HepG2 (cell line): ENCODE results near the gene ZNF48. TPM values are rescaled to one million over a fixed set of nuclear protein-coding genes. Genes with fewer than 3 reads are reported as not detected.

ENCODE experiments used
- ATF7-NPFF ChIP-seq: sonication (generic); formaldehyde crosslinking; IDR thresholded peaks from 2 replicates; pipeline ENCODE4 v1.8.1; 2023; ENCODE audit warnings: mild to moderate bottlenecking, low read depth, missing genetic modification reagents, moderate library complexity
- CREB1 ChIP-seq, 2 experiments: fragments of 450-650 bp in 1 of 2; IDR thresholded peaks; 2 replicates each; pipeline ENCODE4 v1.6.1; 2016 to 2017; ENCODE audit warnings: control low read depth in 1 of 2, mild to moderate bottlenecking in 1 of 2, missing compliant biosample characterization in 1 of 2, missing genetic modification characterization in 1 of 2
- FOXA1 ChIP-seq, 2 experiments: fragments of 450-650 bp in 1 of 2; sonication (generic) in 1 of 2; formaldehyde crosslinking in 1 of 2; IDR thresholded peaks; 2 replicates each; pipeline versions ENCODE4 v1.4.0 to v1.6.1; 2016 to 2020; ENCODE audit warnings: missing genetic modification reagents in 1 of 2
- HOMEZ ChIP-seq: IDR thresholded peaks from 2 replicates; pipeline ENCODE4 v1.6.1; 2016; ENCODE audit warnings: low read depth
- SAFB2 ChIP-seq: sonication (generic); formaldehyde crosslinking; IDR thresholded peaks from 2 replicates; pipeline ENCODE4 v1.5.1; 2020; ENCODE audit warnings: missing genetic modification reagents, low read depth, mild to moderate bottlenecking, borderline replicate concordance
- XBP1 ChIP-seq: sonication (generic); formaldehyde crosslinking; IDR thresholded peaks from 2 replicates; pipeline ENCODE4 v1.5.0; 2020; ENCODE audit warnings: missing genetic modification reagents
- ZNF224 ChIP-seq: sonication (generic); formaldehyde crosslinking; IDR thresholded peaks from 2 replicates; pipeline ENCODE4 v1.5.0; 2020; ENCODE audit warnings: mild to moderate bottlenecking, missing genetic modification reagents
- ZNF225 ChIP-seq: sonication (generic); formaldehyde crosslinking; IDR thresholded peaks from 2 replicates; pipeline ENCODE4 v1.4.0; 2020; ENCODE audit warnings: mild to moderate bottlenecking, missing genetic modification reagents
- ZNF235 ChIP-seq: sonication (generic); formaldehyde crosslinking; IDR thresholded peaks from 2 replicates; pipeline ENCODE4 v1.8.1; 2023; ENCODE audit warnings: mild to moderate bottlenecking, missing genetic modification reagents, borderline replicate concordance
- ZNF564 ChIP-seq: sonication (generic); formaldehyde crosslinking; IDR thresholded peaks from 2 replicates; pipeline ENCODE4 v1.8.1; 2023; ENCODE audit warnings: mild to moderate bottlenecking, missing genetic modification reagents
- ZNF598 ChIP-seq: sonication (generic); formaldehyde crosslinking; IDR thresholded peaks from 2 replicates; pipeline ENCODE4 v1.5.1; 2020; ENCODE audit warnings: mild to moderate bottlenecking, missing genetic modification reagents, borderline replicate concordance
- ZNF746 ChIP-seq: sonication (generic); formaldehyde crosslinking; IDR thresholded peaks from 2 replicates; pipeline ENCODE4 v1.8.0; 2022; ENCODE audit warnings: mild to moderate bottlenecking, missing genetic modification reagents
- ZNF749 ChIP-seq: sonication (generic); formaldehyde crosslinking; IDR thresholded peaks from 2 replicates; pipeline ENCODE4 v1.8.0; 2022; ENCODE audit warnings: mild to moderate bottlenecking, missing genetic modification reagents, moderate library complexity, borderline replicate concordance
- polyA plus RNA-seq, 8 experiments: library from polyadenylated mRNA; depleted of rRNA in 3 of 8; stranded (reverse) in 7 of 8; unstranded in 1 of 8; fragments of >200 nt; fragmentation: Illumina TruSeq in 4 of 8; extraction: Trizol in 4 of 8; gene quantifications; 2 replicates each; pipeline versions ENCODE4 v1.2.1 to v1.2.3, GENCODE V29; 2011 to 2016; ENCODE audit warnings: low read depth in 4 of 8, missing spikeins in 1 of 8, mixed read lengths in 1 of 8; ENCODE audit not compliant: insufficient read depth in 1 of 8
- total RNA-seq, 5 experiments: library from RNA; depleted of rRNA; stranded (reverse); fragments of >200 nt; fragmentation: Illumina TruSeq; extraction: Trizol; gene quantifications; 2 replicates each; pipeline ENCODE4 v1.2.3, GENCODE V29; 2016; ENCODE audit warnings: low read depth in 1 of 5
- TF ChIP-seq, protein P1 (sequence below): IDR thresholded peaks from 2 replicates; pipeline ENCODE4 v1.6.1; 2016; ENCODE audit warnings: mild to moderate bottlenecking, missing biosample characterization, missing genetic modification reagents
- TF ChIP-seq, protein P2 (sequence below): sonication (generic); formaldehyde crosslinking; IDR thresholded peaks from 2 replicates; pipeline ENCODE4 v1.5.0; 2020; ENCODE audit warnings: mild to moderate bottlenecking, missing genetic modification reagents, borderline replicate concordance
- TF ChIP-seq, protein P3 (sequence below): sonication (generic); formaldehyde crosslinking; IDR thresholded peaks from 2 replicates; pipeline ENCODE4 v1.4.0; 2020; ENCODE audit warnings: mild to moderate bottlenecking, missing genetic modification reagents
- TF ChIP-seq, protein P4 (sequence below): sonication (generic); formaldehyde crosslinking; IDR thresholded peaks from 2 replicates; pipeline ENCODE4 v1.8.0; 2022; ENCODE audit warnings: missing genetic modification reagents, mild to moderate bottlenecking, borderline replicate concordance

The ZNF48 gene
- total and polyA plus RNA-seq, 2 of the 13 experiments (the other 11 are each of a cell fraction or from before 2014, with no cell fraction given), result 9.9 to 12.3 TPM

DNA sequence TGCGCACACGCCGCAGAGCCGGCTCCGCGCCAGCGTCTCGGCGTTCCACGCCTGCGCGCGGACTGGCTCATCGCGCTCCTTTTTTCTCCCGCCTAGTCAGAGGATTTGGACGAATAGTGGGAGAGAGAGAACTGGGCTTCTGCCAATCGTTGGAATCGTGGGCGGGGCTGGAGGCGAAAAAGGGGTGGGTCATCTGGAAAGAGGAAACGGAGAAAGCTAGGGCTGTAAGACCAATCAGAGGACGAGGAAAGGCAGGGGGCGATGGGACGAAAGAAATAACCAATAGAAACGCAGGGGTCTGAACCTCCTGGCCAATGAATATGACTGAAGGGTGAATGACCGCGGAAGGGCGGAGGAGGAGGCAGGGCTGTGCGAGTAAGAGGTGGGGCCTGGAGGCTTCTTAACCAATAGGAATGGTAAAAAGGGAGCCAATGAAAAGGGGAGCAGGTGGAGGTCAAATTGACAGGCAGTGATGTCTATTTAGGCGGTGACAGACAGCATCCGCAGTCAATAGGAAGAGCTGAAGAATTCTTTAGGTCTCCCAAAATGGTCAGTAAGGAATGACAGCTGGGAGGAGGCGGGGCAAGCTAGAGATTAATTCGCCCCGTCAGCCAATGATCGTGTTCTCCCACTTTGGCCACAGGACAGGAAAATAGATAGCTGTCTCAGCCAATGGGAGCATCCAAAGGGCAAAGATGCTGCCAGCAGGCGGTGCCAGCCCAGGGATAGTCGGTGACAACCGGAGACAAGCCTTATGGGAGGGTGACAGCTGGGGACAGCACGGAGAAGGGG is 24.6 kb upstream of the ZNF48 start, which contains the start of gene TBC1D10B (continued):
- no peak for TF ChIP-seq SAFB2 (CRISPR knock-in tag)
- no peak for TF ChIP-seq HOMEZ
- TF ChIP-seq, protein P1, sequence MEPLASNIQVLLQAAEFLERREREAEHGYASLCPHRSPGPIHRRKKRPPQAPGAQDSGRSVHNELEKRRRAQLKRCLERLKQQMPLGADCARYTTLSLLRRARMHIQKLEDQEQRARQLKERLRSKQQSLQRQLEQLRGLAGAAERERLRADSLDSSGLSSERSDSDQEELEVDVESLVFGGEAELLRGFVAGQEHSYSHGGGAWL (CRISPR knock-in tag), result no peak
- no peak for TF ChIP-seq ZNF749
- TF ChIP-seq ATF7-NPFF (CRISPR knock-in tag), result no peak
- TF ChIP-seq ZNF564 (CRISPR knock-in tag), result no peak
- TF ChIP-seq, protein P2, sequence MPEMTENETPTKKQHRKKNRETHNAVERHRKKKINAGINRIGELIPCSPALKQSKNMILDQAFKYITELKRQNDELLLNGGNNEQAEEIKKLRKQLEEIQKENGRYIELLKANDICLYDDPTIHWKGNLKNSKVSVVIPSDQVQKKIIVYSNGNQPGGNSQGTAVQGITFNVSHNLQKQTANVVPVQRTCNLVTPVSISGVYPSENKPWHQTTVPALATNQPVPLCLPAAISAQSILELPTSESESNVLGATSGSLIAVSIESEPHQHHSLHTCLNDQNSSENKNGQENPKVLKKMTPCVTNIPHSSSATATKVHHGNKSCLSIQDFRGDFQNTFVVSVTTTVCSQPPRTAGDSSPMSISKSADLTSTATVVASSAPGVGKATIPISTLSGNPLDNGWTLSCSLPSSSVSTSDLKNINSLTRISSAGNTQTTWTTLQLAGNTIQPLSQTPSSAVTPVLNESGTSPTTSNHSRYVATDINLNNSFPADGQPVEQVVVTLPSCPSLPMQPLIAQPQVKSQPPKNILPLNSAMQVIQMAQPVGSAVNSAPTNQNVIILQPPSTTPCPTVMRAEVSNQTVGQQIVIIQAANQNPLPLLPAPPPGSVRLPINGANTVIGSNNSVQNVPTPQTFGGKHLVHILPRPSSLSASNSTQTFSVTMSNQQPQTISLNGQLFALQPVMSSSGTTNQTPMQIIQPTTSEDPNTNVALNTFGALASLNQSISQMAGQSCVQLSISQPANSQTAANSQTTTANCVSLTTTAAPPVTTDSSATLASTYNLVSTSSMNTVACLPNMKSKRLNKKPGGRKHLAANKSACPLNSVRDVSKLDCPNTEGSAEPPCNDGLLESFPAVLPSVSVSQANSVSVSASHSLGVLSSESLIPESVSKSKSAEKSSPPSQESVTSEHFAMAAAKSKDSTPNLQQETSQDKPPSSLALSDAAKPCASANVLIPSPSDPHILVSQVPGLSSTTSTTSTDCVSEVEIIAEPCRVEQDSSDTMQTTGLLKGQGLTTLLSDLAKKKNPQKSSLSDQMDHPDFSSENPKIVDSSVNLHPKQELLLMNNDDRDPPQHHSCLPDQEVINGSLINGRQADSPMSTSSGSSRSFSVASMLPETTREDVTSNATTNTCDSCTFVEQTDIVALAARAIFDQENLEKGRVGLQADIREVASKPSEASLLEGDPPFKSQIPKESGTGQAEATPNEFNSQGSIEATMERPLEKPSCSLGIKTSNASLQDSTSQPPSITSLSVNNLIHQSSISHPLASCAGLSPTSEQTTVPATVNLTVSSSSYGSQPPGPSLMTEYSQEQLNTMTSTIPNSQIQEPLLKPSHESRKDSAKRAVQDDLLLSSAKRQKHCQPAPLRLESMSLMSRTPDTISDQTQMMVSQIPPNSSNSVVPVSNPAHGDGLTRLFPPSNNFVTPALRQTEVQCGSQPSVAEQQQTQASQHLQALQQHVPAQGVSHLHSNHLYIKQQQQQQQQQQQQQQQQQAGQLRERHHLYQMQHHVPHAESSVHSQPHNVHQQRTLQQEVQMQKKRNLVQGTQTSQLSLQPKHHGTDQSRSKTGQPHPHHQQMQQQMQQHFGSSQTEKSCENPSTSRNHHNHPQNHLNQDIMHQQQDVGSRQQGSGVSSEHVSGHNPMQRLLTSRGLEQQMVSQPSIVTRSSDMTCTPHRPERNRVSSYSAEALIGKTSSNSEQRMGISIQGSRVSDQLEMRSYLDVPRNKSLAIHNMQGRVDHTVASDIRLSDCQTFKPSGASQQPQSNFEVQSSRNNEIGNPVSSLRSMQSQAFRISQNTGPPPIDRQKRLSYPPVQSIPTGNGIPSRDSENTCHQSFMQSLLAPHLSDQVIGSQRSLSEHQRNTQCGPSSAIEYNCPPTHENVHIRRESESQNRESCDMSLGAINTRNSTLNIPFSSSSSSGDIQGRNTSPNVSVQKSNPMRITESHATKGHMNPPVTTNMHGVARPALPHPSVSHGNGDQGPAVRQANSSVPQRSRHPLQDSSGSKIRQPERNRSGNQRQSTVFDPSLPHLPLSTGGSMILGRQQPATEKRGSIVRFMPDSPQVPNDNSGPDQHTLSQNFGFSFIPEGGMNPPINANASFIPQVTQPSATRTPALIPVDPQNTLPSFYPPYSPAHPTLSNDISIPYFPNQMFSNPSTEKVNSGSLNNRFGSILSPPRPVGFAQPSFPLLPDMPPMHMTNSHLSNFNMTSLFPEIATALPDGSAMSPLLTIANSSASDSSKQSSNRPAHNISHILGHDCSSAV (CRISPR knock-in tag), result no peak
- TF ChIP-seq FOXA1 (IDR thresholded peaks at IDR 0.05), result no peak
- peak; percentile 47 for TF ChIP-seq FOXA1 (CRISPR knock-in tag; IDR thresholded peaks at IDR 0.05)
- TF ChIP-seq ZNF225 (CRISPR knock-in tag), result no peak
- TF ChIP-seq ZNF235 (CRISPR knock-in tag), result no peak
- TF ChIP-seq, protein P3, sequence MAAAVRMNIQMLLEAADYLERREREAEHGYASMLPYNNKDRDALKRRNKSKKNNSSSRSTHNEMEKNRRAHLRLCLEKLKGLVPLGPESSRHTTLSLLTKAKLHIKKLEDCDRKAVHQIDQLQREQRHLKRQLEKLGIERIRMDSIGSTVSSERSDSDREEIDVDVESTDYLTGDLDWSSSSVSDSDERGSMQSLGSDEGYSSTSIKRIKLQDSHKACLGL (CRISPR knock-in tag), result no peak
- TF ChIP-seq CREB1 (IDR thresholded peaks at IDR 0.05), result peak; percentile 89
- peak; percentile 94 for TF ChIP-seq CREB1 (CRISPR knock-in tag; IDR thresholded peaks at IDR 0.05)
- no peak for TF ChIP-seq ZNF746
- TF ChIP-seq, protein P4, sequence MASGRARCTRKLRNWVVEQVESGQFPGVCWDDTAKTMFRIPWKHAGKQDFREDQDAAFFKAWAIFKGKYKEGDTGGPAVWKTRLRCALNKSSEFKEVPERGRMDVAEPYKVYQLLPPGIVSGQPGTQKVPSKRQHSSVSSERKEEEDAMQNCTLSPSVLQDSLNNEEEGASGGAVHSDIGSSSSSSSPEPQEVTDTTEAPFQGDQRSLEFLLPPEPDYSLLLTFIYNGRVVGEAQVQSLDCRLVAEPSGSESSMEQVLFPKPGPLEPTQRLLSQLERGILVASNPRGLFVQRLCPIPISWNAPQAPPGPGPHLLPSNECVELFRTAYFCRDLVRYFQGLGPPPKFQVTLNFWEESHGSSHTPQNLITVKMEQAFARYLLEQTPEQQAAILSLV (CRISPR knock-in tag), result no peak; the same call in 1 of the 2 replicates
- no peak for TF ChIP-seq XBP1 (CRISPR knock-in tag)
- no peak for TF ChIP-seq ZNF598 (CRISPR knock-in tag)
- TF ChIP-seq ZNF224 (CRISPR knock-in tag), result no peak
